Stimulated activated naive CD4-positive, alpha-beta T cell (primary cell): ENCODE results near the gene DGKQ.
"Not testable (repeated sequence)": the region's sequence is repeated elsewhere in the genome, so short reads cannot be mapped to it uniquely, and the experiment has no call there.

ENCODE experiments used
- DNase-seq, 6 experiments: peaks; one replicate each; lab custom pipeline; 2025; lab: John Stamatoyannopoulos, UW

DGKQ gene

GRCh38 chr4:1009542-1010394 is 36.4 kb upstream of the DGKQ start:
- DNase-seq = peak; percentile 46 to 76 (median 71)

- DNase-seq = peak in 5 of 6 experiments; percentile 10 to 63 (median 41)
These were observed 35.6 kb upstream of the DGKQ start for GRCh38 chr4:1008840-1009541.

- no peak for DNase-seq
These were observed 33.5 kb upstream of the DGKQ start for GRCh38 chr4:1006856-1007255.

DNA sequence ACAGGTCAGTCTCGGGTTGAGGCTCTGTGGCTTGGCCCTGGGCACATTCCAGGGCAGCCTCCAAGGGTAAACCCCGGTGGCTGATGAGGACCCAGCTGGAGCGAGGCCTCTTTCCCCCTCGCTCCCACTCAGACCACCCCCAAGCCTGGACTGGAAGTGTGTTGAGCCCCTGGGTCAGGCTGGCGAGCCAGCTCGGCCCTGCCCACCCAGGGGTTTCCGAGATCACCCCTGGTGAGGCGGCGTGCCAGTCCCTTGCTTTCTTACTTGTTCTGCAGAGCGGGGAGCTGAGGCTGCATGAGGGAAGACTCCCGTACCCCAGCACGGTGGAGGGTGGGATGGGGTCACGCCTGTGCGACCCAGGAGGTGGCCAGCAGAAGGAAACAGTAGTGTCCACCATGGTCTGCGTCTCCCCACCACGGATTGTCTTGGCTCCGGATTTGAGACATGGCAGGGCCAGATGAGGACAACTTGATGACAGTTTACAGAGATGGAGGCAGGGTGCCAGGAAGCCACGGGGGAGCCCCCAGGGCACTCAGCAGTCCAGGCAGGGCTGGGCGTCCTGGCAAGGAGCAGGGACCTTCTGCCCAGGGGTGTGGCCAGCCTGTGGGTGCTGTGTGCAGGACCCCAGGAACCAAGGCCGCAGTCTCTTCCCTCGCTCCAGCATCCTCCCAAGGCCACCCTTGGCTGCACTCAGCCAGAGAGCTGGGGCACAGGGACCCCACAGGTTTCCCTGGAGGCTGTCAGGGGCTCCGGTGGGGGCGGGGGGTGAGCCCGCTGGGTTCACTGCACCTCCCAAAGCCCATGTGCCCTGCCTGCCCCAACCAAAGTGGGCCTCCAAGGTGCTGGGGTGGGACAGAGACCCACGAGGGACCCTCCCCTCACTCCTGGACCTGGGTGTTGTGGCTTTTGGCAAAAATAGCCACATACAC is 31.5 kb upstream of the DGKQ start:
- no peak for DNase-seq

GRCh38 chr4:1004071-1004418 is 30.7 kb upstream of the DGKQ start:
- no peak for DNase-seq

DNA sequence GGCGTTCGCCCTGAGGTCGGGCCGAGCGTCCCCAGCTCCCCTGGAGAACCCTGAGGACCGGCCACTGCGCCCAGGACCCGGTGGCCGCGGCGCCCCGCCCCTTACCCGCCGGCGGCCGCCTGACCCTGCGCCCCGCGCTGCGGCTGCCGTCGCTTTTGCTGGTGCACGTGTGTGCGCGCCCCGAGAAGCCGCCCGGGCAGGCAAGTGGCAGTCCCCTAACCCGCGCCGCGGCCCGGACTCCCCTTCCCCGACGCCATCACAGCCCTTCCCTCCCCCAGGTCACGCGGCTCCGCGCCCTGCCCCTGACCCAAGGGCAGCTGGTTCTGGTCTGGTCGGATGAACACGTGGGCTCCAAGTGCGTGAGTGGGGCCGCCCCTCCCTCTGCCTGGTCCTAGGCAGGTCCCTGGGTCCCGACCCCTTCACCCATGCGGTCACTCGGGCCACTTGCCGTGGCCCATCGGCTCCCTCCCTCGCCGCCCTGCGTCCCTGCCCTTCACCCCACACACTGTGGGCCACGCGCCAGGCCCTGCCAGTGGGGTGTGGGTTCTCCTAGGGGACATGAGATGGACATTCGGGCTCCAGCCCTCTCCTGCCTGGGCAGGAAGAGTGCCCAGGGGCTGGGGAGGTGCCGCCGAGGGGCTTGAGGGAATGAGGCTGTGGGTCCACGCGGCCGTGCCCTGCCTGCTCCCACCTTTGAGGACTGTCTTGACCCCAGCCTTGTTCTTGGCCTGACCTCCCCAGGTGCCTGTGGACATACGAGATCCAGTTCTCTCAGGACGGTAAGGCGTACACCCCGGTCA is 30.1 kb upstream of the DGKQ start:
- DNase-seq = no peak

DNA sequence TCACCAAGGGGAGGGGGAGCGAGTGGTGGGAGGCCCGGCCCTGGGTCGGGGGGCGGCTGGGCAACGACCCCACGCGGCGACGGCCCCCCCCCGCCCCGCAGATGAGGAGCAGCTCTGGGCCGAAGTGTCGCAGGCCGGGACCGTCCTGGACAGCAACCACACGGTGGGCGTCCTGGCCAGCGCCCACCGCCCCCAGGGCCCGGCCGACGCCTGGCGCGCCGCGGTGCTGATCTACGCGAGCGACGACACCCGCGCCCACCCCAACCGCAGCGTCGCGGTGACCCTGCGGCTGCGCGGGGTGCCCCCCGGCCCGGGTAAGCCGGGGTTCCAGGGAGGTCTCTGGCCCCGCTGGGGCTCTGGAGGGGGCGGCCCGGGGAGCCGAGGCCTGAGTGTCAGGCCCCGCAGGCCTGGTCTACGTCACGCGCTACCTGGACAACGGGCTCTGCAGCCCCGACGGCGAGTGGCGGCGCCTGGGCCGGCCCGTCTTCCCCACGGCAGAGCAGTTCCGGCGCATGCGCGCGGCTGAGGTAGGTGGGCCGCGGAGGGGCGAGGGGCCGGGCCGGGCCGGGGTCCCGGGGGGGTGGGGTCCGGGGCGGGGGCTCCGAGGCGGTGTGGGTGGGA is 29.4 kb upstream of the DGKQ start:
- no peak for DNase-seq

DNA sequence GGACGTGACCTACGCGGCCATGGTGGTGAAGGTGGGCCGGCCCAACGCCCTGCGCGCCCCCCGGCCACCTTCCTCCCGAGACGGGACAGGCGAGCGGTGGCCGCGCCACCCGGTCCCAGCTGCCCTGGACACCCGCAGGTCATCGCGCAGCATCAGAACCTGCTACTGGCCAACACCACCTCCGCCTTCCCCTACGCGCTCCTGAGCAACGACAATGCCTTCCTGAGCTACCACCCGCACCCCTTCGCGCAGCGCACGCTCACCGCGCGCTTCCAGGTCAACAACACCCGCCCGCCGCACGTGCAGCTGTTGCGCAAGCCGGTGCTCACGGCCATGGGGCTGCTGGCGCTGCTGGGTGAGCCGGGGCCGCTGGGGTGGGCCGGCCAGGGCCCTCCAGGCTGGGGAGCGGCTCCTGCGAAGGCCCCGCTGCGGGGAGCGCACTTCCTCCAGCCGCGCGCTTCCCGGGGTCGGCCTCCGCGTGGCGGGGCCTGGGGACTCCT is 28.8 kb upstream of the DGKQ start:
- DNase-seq = no peak

- DNase-seq = no peak
These were observed 28.3 kb upstream of the DGKQ start for GRCh38 chr4:1001561-1002130.

DNA sequence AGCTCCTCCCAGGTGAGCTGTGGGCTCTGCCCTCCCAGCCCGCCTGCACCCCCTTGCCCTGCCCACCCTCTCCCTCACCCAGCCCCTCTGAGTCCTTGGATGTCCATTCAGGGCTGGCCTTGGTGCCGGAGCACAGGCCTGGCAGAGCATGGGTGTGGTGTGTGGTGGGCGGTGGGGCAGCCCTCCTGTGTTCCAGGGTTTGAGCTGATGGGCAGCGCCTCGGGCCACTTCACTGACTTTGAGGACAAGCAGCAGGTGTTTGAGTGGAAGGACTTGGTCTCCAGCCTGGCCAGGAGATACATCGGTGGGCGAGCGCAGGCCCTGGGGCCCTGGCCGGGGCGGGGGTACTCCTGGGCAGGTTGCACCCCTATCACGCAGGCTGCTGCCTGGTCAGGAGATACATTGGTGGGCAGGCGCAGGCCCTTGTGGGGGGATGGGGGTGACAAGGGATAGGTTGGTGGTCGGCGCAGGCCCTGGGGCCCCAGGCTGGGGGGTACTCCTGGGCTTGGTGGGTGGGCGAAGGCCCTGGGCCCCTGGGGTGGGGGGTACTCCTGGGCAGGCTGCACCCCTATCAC is 27.4 kb upstream of the DGKQ start:
- no peak for DNase-seq

- DNase-seq = no peak
These were observed 26.6 kb upstream of the DGKQ start for GRCh38 chr4:999882-1000425.

DNA sequence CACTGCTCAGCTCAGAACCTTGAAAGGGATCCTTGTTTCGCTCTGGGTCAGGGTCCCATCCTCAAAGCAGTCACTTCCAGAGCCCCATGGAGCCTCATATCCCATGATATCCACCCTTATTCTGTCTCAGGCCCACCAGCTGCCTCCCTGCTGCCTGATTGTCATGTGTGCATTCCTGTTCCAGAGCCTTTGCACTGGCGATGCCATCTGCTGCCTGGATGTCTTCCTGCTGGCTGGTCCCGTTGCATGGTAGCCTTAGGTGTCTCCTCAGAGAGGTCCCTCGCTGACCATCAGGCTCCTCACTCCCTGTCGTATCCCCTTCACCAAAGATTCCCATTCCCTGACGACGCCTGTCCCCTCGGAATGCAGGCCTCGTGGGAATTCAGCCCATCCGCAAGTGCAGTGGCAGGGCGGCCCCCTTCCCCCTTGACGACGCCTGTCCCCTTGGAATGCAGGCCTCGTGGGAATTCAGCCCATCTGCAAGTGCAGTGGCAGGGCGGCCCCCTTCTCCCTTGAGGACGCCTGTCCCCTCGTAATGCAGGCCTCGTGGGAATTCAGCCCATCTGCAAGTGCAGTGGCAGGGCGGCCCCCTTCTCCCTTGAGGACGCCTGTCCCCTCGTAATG is 26.0 kb upstream of the DGKQ start:
- not testable (repeated sequence) for DNase-seq

DNA sequence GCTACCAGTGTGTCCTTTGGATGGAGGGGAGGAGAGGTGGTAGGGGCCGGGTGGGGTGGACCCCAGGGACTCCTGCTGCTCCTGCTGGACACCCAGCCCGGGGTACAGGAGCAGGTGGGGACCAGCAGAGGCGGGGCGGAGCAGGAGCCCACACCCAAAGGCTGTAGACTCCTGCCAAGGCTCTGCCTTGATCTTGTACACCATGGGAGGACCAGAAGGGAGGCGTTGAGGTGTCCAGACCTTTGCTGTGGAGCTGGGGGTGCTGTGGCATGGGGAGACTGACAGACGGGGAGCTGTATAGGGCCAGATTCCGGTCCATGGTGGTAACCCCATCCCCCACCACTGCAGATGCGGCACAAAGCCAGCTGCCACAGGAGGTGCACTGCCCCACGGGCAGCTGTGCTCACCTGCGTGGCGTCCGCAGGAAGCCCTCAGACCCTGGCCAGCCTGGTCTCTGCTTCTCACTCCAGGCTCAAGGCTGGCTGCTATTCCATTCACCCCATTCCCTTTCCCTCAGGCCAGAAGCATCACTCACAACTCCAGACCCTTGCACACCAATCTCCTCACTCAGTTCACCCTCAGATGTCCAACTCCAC is 24.8 kb upstream of the DGKQ start:
- no peak for DNase-seq

DNA sequence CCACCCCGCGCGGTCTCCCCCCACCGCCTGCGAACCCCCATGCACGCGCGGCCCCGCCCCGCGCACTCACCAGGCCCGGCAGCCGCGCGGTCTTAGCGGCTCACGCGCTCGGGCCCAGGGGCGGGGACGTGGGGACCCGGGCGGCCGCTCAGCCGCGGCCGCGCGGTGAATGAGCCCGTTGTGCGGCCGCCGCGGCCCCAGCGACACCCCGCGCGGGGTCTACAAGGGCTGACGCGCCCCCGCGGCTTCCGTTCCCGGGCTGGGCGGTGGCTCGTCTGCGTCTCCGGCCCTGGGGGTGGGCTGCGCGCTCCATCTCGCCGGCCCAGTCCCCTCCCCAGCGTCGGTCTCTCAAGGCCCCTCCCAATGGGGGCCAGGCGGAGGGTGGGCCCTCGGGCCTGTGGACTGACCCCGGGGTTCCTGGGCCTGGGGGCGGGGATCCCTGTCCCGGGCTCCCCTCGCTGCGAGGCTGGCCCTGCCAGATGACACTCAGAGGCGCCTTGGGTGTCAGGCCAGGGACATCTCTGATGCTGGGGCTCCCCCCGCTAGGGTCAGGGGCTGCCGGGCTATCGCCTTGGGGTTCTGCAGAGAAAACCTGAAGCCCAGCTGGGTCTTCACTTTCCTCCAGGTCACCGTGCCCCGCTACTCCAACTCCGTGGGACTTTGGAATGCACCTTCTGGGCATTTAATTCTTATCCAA is 24.2 kb upstream of the DGKQ start:
- DNase-seq = no peak

GRCh38 chr4:996997-997374 is 23.6 kb upstream of the DGKQ start:
- no peak for DNase-seq

DNA sequence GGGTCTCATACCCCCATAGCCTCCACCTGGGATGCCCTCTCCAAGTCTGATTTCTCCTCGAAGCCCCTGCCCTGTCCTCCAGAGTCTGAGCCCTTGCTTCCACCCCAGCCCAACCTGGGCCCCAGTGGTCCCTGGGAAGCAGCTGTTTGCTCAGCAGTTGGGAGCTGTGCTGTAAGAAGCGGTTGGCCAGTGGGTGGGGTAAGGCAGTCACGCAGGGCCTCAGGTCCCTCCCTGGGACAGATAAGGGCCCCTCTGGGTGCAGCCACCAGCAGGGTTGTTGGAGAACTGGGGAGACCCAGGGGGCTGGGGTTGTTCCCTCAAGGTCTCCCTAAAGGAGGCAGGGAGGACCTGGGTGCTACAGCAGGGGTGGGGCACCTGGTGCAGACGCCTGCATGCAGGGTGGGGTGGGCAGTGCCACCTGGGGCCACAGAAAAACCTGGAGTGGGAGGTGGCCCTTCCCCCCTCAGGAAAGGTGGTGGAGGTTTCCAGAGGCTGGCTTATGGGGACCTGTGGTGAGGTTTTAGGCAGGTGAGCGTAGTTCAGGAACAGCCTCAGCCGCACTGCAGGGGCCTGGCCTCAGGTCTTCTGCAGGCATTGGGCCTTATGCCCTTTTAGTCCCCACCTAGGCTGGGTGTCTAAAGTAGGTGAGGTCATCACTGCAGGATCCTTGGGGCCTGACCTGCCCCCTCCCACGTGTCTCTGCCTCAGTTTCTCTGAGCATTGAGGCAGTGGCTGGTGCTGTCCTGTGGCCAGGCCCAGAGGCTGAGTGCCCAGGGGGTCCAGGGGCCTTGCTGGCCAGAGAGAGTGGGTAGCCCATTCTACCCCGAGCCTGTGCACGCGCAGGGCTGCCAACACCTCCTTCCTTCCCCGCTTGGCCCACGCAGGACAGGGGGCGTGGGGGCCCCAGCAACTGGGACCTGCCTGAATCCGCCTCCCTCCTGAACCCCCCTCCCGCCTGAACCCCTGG is 22.9 kb upstream of the DGKQ start:
- DNase-seq = no peak

- DNase-seq = no peak
These were observed 22.1 kb upstream of the DGKQ start for GRCh38 chr4:995311-996026.
